A673 (cell line): ENCODE results near the gene EI24.

ENCODE experiments used
- EZH2 ChIP-seq: fragments of 200-600 bp; sonication (generic); IDR thresholded peaks from 2 replicates; pipeline ENCODE4 v1.6.1; 2017; ENCODE audit warnings: borderline replicate concordance, low read depth, mild to moderate bottlenecking, mixed read lengths, antibody characterized with exemption, low read length; ENCODE audit not compliant: poor library complexity, severe bottlenecking
- TF ChIP-seq, protein P1 (sequence below): fragments of 300-800, 200-600 bp; sonication (generic); conservative IDR thresholded peaks from 2 replicates; pipeline ENCODE4 v1.5.1; 2017; ENCODE audit warnings: low read depth, mild to moderate bottlenecking, antibody characterized with exemption, low read length, moderate library complexity, mixed read lengths

DNA sequence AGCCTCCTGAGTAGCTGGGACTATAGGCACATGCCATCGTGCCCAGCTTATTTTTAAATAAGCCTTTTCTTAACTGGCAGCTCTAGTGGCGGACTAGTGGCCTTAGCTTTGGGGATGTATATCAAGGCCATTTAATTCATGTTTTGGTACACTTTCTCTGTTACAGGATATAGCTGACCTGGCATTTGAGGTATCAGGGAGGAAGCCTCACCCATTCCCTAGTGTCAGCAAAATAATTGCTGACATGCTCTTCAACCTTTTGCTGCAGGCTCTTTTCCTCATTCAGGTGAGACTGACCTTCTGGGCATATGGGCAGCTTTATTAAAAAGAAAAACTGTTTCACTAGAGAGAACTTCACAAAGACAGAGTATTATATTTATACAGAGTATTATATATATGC lies 9.5 kb downstream of the EI24 start:
- TF ChIP-seq, protein P1, sequence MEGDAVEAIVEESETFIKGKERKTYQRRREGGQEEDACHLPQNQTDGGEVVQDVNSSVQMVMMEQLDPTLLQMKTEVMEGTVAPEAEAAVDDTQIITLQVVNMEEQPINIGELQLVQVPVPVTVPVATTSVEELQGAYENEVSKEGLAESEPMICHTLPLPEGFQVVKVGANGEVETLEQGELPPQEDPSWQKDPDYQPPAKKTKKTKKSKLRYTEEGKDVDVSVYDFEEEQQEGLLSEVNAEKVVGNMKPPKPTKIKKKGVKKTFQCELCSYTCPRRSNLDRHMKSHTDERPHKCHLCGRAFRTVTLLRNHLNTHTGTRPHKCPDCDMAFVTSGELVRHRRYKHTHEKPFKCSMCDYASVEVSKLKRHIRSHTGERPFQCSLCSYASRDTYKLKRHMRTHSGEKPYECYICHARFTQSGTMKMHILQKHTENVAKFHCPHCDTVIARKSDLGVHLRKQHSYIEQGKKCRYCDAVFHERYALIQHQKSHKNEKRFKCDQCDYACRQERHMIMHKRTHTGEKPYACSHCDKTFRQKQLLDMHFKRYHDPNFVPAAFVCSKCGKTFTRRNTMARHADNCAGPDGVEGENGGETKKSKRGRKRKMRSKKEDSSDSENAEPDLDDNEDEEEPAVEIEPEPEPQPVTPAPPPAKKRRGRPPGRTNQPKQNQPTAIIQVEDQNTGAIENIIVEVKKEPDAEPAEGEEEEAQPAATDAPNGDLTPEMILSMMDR, result no peak
- no peak for TF ChIP-seq EZH2
